Type B pancreatic cell (in vitro differentiated cells): Measurements from ENCODE around the gene HBZ. TPM values are rescaled to one million over a fixed set of nuclear protein-coding genes. Genes with fewer than 3 reads are reported as not detected.

Experiments used
- DNase-seq: peaks from one replicate; pipeline ENCODE4 v3.0.0; 2021; ENCODE audit warnings: mixed read lengths; ENCODE audit not compliant: unreplicated experiment; ENCODE audit errors: extremely low spot score
- H3K27ac Mint-ChIP-seq: 2 replicates; pipeline ENCODE4 v1.8.0; 2021; ENCODE audit warnings: mild to moderate bottlenecking, mixed read lengths
- H3K27me3 Mint-ChIP-seq: 2 replicates; pipeline ENCODE4 v1.8.0; 2021; ENCODE audit warnings: mixed read lengths
- H3K36me3 Mint-ChIP-seq: 2 replicates; pipeline ENCODE4 v1.8.0; 2021; ENCODE audit warnings: mixed read lengths
- H3K4me1 Mint-ChIP-seq: one replicate; pipeline ENCODE4 v1.8.0; 2021; ENCODE audit warnings: mixed read lengths; ENCODE audit not compliant: unreplicated experiment
- H3K4me3 Mint-ChIP-seq: 2 replicates; pipeline ENCODE4 v1.8.0; 2021; ENCODE audit warnings: mild to moderate bottlenecking, mixed read lengths
- H3K9me3 Mint-ChIP-seq: 2 replicates; pipeline ENCODE4 v1.8.0; 2021; ENCODE audit warnings: mixed read lengths
- CTCF ChIP-seq: fragments of 200-600 bp; sonication (generic); conservative IDR thresholded peaks from 2 replicates; pipeline ENCODE4 v1.5.0; 2021; ENCODE audit warnings: antibody characterized with exemption, mild to moderate bottlenecking
- long read RNA-seq: library from polyadenylated mRNA; unstranded; transcript quantifications from one replicate; pipeline ENCODE4 v2.0.0, GENCODE V29; 2020
- total RNA-seq: library from RNA; stranded (reverse); gene quantifications from 2 replicates; pipeline ENCODE4 v1.2.1, GENCODE V29; 2021; ENCODE audit warnings: low replicate concordance

The HBZ gene
- not detected in 2 replicates for total RNA-seq
- long read RNA-seq, result 0 reads

- Mint-ChIP-seq H3K27ac (no peak within 1 kb of the TSS), H3K36me3 (peaks cover 4% of the 10 kb centered on the region), H3K4me3 (no peak within 1 kb of the TSS), H3K9me3 (no peaks in the 10 kb centered on the region), H3K4me1 (peaks cover 7% of the 10 kb centered on the region), H3K27me3 (peaks cover 63% of the 10 kb centered on the region)
- TF ChIP-seq CTCF, result no peak
- no peak for DNase-seq
These were observed at the start of gene HBZ for GRCh38 chr16:152141-153128. Gene HBZ (plus strand): TSS chr16:152644. CDS start chr16:152910, 266 bp downstream.

DNA sequence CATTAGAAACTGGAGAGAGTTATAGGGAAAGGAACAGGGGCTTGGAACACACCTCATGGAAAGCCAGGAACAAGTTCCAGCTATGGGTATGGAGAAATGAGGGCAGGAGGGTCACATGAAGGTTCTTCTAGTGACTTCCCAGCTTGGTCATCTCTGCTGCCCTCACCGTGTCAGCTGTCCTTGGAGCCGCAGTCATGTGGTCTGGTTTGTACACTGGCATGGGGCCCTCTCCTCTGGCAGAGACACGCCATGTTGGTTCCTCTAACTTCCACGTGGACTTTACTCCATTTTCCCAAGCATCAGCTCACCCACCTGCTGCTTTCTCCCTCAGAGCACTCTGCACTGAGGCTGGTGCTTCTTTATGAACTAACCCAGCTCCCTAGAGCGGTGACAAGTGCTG, 48.1 kb upstream of the HBZ start:
- Mint-ChIP-seq H3K27ac (no peak overlapping the region), H3K9me3 (no peaks in the 10 kb centered on the region), H3K36me3 (peaks cover 4% of the 10 kb centered on the region), H3K4me1 (peaks cover 4% of the 10 kb centered on the region), H3K27me3 (no peaks in the 10 kb centered on the region), H3K4me3 (no peak overlapping the region)
- TF ChIP-seq CTCF, result no peak
- no peak for DNase-seq

GRCh38 chr16:104928-105327, 47.5 kb upstream of the HBZ start:
- no peak for TF ChIP-seq CTCF
- H3K9me3 Mint-ChIP-seq, result no peaks in the 10 kb centered on the region
- peaks cover 4% of the 10 kb centered on the region for H3K4me1 Mint-ChIP-seq
- H3K27me3 Mint-ChIP-seq, result no peaks in the 10 kb centered on the region
- no peak overlapping the region for H3K27ac Mint-ChIP-seq
- DNase-seq, result no peak
- H3K4me3 Mint-ChIP-seq, result no peak overlapping the region
- H3K36me3 Mint-ChIP-seq, result peaks cover 4% of the 10 kb centered on the region

GRCh38 chr16:105521-105920, 46.9 kb upstream of the HBZ start:
- Mint-ChIP-seq H3K27ac (no peak overlapping the region), H3K4me1 (peaks cover 4% of the 10 kb centered on the region), H3K27me3 (no peaks in the 10 kb centered on the region), H3K4me3 (no peak overlapping the region), H3K9me3 (no peaks in the 10 kb centered on the region), H3K36me3 (peaks cover 4% of the 10 kb centered on the region)
- TF ChIP-seq CTCF, result no peak
- DNase-seq, result no peak

- no peaks in the 10 kb centered on the region for H3K27me3 Mint-ChIP-seq
- H3K4me3 Mint-ChIP-seq, result no peak overlapping the region
- no peak overlapping the region for H3K27ac Mint-ChIP-seq
- no peaks in the 10 kb centered on the region for H3K9me3 Mint-ChIP-seq
- DNase-seq, result no peak
- peaks cover 4% of the 10 kb centered on the region for H3K36me3 Mint-ChIP-seq
- peaks cover 4% of the 10 kb centered on the region for H3K4me1 Mint-ChIP-seq
- peak; percentile 88 for TF ChIP-seq CTCF
These were observed 45.7 kb upstream of the HBZ start for GRCh38 chr16:106623-107324.
